CD4-positive, alpha-beta T cell treated with Interleukin-17A for 4 hours (primary cell): ENCODE measurements around the gene MMEL1.
"Not testable (repeated sequence)": the region's sequence is repeated elsewhere in the genome, so short reads cannot be mapped to it uniquely, and the experiment has no call there.

Experiments used
- DNase-seq: peaks from one replicate; pipeline ENCODE4 v3.0.0-alpha.2; 2020; ENCODE audit warnings: mixed read lengths

The MMEL1 gene, protein sequence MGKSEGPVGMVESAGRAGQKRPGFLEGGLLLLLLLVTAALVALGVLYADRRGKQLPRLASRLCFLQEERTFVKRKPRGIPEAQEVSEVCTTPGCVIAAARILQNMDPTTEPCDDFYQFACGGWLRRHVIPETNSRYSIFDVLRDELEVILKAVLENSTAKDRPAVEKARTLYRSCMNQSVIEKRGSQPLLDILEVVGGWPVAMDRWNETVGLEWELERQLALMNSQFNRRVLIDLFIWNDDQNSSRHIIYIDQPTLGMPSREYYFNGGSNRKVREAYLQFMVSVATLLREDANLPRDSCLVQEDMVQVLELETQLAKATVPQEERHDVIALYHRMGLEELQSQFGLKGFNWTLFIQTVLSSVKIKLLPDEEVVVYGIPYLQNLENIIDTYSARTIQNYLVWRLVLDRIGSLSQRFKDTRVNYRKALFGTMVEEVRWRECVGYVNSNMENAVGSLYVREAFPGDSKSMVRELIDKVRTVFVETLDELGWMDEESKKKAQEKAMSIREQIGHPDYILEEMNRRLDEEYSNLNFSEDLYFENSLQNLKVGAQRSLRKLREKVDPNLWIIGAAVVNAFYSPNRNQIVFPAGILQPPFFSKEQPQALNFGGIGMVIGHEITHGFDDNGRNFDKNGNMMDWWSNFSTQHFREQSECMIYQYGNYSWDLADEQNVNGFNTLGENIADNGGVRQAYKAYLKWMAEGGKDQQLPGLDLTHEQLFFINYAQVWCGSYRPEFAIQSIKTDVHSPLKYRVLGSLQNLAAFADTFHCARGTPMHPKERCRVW

DNA sequence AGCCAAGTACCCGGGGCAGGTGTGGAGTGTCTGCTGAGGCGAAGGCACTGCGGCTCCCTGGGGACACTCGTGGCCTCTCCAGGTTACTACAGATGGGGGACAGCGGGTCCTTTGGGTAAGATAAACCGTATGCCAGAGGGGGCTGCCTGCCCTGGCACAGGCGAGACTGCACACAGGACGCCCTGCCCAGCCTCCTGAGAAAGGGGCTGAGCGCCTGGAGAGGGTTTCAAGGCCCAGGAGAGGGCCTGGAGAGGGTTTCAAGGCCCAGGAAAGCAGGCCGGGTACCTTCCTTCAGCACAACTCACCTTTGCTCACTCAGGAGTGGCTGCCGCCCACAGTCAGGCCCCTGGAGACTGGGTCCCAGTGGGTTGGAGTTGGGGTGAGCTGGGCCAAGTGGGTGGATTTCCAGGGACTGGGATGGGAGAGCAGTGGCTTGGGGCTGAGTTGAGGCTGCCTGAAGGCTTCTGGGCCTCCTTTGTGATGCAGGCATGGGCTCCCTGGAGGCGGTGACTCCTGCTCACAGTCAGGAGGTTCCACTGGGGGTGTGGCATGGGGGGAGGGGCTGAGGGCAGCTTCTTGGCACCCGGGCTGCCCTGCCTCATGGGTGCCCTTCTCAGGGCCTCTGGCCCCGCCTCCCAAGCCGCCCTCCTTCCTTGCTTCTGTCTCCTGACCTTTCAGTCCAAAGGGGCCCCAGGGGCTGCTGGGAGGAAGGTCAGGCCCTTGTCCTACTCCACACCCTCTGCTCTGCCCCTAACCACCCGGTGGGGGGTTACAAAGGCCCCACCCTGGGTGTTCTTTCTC, at the start of gene MMEL1:
Gene MMEL1, minus strand, starts transcription at position 456 of the 801 bp plus-strand sequence. CDS start 3,532 bp downstream, outside the sequence.
- no peak for DNase-seq

DNA sequence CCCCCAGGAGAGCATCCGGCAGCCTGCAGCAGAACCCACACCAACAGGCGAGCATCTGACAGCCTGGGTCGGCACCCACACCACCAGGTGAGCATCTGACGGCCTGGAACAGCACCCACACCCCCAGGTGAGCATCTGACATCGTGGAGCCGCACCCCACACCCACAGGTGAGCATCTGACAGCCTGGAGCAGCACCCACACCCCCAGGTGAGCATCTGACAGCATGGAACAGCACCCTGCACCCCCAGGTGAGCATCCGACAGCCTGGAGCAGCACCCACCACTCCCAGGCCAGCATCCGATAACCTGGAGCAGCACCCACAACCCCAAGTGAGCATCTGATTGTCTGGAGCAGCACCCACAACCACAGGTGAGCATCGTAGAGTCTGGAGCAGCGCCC, 43.9 kb upstream of the MMEL1 start:
- DNase-seq = not testable (repeated sequence)

DNA sequence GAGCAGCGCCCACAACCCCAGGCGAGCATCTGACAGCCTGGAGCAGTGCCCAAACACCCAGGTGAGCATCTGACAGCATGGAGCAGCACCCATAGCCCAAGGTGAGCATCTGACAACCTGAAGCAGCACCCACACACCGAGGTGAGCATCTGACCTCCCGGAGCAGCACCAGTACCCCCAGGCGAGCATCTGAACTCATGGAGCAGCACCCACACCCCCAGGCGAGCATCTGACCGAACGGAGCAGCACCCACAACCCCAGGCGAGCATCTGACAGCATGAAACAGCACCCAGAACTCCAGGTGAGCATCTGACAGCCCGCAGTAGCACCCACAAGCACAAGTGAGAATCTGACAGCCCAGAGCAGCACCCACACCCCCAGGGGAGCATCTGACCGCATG, 38.8 kb upstream of the MMEL1 start:
- DNase-seq = not testable (repeated sequence)

DNA sequence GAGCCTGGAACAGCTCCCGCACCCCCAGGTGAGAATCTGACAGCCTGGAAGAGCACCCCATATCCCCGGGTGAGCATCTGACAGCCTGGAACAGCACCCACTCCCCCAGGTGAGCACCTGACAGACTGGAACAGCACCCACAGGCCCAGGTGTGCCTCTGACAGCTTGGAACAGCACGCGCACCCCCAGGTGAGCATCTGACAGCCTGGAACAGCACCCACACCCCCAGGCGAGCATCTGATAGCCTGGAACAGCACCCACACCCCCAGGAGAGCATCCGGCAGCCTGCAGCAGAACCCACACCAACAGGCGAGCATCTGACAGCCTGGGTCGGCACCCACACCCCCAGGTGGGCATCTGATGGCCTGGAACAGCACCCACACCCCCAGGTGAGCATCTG, 27.0 kb upstream of the MMEL1 start:
- DNase-seq = not testable (repeated sequence)

DNA sequence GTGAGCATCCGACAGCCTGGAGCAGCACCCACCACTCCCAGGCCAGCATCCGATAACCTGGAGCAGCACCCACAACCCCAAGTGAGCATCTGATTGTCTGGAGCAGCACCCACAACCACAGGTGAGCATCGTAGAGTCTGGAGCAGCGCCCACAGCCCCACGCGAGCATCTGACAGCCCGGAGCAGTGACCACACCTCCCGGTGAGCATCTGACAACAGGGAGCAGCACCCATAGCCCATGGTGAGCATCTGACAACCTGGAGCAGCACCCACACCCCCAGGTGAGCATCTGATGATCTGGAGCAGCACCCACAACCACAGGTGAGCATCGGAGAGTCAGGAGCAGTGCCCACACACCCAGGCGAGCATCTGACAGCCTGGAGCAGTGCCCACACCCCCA, 25.1 kb upstream of the MMEL1 start:
- not testable (repeated sequence) for DNase-seq

DNA sequence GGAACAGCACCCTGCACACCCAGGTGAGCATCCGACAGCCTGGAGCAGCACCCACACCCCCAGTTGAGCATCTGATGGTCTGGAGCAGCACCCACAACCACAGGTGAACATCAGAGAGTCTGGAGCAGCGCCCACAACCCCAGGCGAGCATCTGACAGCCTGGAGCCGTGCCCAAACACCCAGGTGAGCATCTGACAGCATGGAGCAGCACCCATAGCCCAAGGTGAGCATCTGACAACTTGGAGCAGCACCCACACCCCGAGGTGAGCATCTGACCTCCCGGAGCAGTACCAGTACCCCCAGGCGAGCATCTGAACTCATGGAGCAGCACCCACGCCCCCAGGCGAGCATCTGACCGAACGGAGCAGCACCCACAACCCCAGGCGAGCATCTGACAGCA, 24.3 kb upstream of the MMEL1 start:
- DNase-seq = not testable (repeated sequence)

DNA sequence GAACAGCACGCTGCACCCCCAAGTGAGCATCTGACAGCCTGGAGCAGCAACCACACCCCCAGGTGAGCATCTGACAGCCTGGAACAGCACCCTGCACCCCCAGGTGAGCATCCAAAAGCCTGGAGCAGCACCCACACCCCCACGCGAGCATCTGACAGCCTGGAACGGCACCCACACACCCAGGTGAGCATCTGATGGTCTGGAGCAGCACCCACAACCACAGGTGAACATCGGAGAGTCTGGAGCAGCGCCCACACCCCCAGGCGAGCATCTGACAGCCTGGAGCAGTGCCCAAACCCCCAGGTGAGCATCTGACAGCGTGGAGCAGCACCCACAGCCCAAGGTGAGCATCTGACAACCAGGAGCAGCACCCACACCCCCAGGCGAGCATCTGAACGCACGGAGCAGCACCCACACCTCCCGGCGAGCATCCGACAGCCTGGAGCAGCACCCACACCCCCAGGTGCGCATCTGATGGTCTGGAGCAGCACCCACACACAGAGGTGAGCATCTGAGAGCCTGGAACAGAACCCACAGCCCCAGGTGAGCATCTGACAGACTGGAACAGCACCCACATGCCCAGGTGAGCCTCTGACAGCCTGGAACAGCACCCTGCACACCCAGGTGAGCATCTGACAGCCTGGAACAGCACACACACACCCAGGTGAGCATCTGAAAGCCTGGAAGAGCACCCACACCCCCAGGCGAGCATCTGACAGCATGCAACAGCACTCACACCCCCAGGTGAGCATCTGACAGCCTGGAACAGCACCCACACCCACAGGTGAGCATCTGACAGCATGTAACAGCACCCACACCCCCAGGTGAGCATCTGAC, 23.0 kb upstream of the MMEL1 start:
- not testable (repeated sequence) for DNase-seq

DNA sequence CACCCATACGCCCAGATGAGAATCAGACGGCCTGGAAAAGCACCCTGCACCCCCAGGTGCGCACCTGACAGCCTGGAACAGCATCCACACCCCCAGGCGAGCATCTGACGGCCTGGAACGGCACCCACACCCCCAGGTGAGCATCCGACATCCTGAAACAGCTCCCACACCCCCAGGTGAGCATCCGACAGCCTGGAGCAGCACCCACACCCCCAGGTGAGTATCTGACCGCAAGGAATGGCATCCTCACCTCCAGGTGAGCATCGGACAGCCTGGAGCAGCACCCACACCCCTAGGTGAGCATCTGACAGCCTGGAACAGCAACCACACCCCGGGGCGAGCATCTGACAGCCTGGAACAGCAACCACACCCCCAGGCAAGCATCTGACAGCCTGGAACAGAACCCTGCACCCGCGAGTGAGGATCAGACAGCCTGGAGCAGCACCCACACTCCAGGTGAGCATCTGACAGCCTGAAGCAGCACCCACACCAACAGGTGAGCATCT, 21.7 kb upstream of the MMEL1 start:
- DNase-seq = not testable (repeated sequence)

DNA sequence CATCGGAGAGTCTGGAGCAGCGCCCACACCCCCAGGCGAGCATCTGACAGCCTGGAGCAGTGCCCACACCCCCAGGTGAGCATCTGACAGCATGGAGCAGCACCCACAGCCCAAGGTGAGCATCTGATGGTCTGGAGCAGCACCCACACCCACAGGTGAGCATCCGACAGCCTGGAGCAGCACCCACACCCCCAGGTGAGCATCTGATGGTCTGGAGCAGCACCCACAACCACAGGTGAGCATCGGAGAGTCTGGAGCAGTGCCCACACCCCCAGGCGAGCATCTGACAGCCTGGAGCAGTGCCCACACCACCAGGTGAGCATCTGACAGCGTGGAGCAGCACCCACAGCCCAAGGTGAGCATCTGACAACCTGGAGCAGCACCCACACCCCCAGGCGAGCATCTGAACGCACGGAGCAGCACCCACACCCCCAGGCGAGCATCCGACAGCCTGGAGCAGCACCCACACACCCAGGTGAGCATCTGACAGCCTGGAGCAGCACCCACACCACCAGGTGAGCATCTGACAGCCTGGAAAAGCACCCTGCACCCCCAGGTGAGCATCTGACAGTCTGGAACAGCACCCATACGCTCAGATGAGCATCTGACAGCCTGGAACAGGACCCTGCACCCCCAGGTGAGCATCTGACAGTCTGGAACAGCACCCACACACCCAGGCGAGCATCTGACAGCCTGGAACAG, 21.1 kb upstream of the MMEL1 start:
- DNase-seq = not testable (repeated sequence)

DNA sequence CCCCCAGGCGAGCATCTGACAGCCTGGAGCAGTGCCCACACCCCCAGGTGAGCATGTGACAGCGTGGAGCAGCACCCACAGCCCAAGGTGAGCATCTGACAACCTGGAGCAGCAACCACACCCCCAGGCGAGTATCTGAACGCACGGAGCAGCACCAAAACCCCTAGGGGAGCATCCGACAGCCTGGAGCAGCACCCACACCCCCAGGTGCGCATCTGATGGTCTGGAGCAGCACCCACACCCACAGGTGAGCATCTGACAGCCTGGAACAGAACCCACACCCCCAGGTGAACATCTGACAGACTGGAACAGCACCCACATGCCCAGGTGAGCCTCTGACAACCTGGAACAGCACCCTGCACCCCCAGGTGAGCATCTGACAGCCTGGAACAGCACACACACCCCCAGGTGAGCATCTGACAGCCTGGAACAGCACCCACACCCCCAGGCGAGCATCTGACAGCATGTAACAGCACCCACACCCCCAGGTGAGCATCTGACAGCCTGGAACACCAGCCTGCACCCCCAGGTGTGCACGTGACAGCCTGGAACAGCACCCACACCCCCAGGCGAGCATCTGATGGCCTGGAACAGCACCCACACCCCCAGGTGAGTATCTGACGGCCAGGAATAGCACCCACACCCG, 20.2 kb upstream of the MMEL1 start:
- DNase-seq = not testable (repeated sequence)

DNA sequence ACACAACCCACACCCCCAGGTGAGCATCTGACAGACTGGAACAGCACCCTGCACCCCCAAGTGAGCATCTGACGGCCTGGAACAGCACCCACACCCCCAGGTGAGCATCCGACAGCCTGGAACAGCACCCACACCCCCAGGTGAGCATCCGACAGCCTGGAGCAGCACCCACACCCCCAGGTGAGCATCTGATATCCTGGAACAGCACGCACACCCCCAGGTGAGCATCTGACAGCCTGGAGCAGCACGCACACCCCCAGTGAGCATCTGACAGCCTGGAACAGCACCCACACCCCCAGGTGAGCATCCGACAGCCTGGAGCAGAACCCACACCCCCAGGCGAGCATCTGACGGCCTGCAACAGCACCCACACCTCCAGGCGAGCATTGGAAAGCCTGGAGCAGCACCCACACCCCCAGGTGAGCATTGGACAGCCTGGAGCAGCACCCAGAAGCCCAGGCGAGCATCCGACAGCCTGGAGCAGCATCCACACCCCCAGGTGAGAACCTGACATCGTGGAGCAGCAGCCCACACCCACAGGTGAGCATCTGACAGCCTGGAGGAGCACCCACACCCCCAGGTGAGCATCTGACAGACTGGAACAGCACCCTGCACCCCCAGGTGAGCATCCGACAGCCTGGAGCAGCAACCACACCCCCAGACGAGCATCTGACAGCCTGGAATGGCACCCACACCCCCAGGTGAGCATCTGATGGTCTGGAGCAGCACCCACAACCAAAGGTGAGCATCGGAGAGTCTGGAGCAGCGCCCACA, 19.5 kb upstream of the MMEL1 start:
- DNase-seq = not testable (repeated sequence)

DNA sequence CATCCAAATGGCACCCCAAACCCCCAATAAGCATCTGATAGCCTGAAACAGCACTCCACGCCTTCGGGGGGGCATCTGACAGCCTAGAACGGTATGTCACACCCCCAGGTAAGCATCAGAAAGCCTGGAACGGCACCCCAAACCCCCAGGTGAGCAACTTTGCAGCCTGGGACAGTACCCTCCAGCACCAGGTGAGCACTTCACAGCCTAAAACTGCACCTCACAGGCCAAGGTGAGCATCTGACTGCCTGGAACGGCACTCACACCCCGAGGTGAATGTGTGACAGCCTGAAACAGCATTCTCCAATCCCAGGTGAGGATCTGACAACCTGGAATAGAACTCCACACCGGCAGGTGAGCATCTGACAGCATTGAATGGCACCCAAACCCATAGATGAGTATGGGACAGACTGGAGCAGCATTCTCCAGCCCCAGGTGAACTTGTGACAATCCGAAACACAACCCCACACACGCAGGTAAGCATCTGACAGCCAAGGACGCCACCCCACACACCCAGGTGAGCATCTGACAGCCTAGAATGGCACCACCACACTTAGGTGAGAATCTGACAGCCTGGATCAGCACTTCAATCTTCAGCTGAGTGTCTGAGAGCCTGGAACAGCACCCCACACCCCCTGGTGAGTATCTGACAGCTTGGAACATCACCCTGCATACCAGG, 18.3 kb upstream of the MMEL1 start:
- no peak for DNase-seq

DNA sequence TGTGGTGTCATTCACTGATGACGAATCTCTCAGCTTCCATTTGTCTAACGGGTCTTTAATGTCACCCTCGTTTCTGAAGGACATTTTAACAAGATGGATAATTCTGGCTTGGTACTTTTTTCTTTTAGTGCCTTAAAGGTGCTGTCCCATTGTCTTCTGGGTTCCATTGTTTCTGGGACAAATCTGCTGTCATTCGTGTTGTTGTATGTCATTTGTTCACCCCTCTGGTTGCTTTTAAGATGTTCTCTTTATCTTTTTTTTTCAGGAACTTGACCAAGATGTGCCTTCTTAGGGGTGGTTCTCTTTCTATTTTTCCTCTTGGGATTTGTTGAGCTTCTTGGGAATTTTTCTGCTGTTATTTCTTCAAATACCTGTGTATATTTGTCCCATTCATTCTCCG, 14.0 kb upstream of the MMEL1 start:
- DNase-seq = no peak

DNA sequence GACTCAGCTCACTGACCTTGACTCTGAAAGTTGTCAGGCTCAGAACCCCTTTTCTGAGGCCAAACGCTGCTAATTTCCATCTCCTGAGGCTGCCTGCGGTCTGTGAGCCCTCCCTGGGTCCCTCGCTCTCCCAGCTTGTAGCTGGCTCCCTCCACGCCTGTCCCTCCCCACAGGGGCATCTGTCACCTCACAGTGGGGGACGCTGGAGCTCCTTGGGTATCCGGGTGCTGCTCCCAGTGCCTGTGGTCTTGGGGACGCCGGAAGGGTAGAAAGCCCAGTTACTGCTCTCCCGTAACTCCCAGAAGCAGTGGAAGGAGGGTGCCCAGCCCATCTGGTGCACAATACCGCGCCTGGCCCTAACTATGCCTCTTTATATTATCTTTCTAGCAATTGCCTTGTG, 13.0 kb upstream of the MMEL1 start:
- DNase-seq = no peak

DNA sequence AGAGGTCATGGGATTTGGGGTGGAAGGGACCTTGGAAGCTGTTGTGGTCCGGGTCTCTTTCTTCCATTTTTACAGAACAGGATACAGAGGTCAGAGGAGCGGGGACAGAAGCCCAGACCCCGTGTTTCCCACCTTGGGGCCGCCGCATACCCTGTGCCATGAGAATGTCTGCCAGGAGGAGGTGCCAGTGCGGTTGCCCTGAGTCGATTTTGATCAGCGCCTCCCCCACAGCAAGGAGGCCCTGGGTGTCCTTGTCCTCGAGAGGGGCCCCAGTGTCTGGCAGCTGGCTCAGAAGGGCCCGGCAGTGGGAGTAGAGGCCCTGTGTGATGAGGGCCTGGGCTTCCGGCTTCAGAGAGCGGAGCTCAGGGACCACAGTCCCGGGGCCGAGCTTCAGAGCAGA, 12.3 kb upstream of the MMEL1 start:
- no peak for DNase-seq

DNA sequence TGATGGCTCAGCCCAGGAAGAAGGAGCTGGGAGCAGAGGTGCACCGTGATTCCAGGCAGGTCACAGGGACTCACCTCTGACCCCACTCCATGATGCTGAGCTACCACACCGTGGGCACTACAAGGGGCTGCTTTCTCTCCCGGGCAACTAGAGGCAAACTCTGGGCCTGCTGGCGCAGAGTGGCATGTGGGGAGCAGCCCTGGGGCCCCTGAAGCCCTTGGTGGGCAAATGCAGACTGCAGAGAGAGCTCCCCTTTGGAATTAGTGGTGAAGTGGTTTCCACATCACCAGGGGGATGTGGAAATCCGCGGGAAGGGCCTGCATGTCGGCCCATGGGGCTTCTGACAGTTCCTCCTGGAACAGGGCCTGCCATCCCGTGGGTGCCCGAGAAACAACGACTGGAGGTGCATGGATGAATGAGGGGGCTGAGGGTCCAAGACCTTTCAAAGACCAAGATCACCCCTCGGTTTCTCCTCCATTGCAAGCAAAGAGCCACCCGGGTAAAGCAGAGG, 11.8 kb upstream of the MMEL1 start:
- DNase-seq = no peak

DNA sequence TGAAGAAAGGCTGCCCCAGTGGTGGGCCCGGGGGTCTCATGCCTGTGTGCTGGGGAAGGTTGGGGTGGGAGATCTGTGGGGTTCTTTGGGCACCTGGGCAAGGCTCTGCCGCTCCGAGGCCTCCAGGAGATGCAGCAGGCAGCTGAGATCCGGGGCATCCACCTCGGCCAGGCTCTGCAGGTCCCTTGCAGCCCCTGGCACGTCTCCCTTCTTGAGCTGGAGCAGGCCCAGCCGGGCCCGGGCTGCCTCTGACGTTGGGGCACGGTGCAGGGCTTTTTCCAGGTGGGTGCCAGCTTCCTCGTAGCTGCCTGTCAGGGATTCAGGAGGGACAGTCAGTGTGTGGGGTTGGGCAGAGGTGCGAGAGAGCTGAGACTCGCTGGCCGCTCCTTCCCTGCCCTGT, 11.4 kb upstream of the MMEL1 start:
- no peak for DNase-seq

DNA sequence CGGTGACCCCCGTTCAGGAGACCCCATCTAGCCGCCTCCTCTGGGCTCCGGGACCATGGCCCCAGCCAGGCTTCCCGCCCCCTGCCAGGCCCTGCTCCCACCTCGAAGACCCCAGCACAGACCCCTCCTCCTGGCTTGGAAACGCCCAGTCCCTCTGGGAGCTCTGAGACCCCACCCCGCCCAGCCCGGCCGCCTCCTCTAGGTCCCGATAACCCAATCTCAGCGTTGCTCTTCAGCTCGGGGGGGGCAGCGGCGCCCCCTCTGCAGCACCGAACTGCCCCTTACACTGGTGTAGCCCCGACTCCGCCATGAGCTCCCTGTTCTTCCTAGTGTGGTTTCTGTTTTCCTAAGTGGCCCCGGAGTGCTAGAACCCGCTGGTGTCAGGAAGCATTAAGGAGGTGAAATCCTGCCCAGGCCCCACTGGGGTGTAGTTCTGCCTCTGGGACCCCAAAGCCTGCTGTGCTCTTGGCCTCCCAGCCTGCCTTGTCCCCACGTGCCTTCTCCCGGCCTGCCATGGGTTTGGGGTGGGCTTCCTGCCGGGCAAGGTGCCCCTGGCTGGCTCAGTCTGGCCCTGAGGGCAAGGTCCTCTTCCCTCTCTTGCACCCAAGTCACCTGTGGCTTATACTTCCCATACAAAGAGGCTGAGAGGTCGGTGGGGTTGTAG, 10.7 kb upstream of the MMEL1 start:
- no peak for DNase-seq
